Mammary epithelial cell (primary cell): Measurements from ENCODE around the gene RNF166.

Experiments used
- CTCF ChIP-seq, 2 donors: IDR thresholded peaks in 1 of 2; conservative IDR thresholded peaks in 1 of 2; 2 replicates each; pipeline ENCODE4 v1.5.1; 2011 to 2012; ENCODE audit warnings: inconsistent platforms in 2 of 2, low read length in 2 of 2, mild to moderate bottlenecking in 2 of 2, control low read depth in 1 of 2, low read depth in 1 of 2; ENCODE audit not compliant: insufficient read depth in 1 of 2; ENCODE audit errors: extremely low read depth in 1 of 2
- EZH2 ChIP-seq: IDR thresholded peaks from 2 replicates; pipeline ENCODE4 v1.6.1; 2012; ENCODE audit warnings: low read length, inconsistent platforms, borderline replicate concordance

DNA sequence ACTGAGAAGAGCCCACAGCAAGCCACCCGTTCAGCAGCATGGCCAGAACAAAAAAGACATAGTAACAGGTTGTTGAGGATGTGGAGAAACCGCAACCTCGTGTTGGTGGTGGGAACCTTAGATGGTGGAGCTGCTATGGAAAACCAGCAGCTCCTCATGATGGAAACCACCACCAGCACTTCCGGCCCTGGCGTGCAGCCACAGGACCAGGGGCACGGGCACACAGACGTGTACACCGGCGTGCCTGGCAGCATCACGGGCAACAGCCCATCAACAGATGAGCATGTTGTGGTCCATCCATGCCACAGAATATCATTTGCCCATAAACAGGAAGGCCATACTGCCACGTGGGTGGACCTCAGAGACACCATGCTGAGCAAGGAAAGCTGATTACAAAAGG is 12.0 kb upstream of the RNF166 start:
- no peak for TF ChIP-seq EZH2
- TF ChIP-seq CTCF (conservative IDR thresholded peaks at IDR 0.05 in 1 of 2, IDR thresholded peaks at IDR 0.05 in 1 of 2; ENCODE audit: extremely low read depth in 1 of 2, insufficient read depth in 1 of 2, low read depth in 1 of 2, low read length in 2 of 2) = no peak
